Fibroblast of lung (primary cell): ENCODE measurements around the gene LRRK1. TPM values are rescaled to one million over a fixed set of nuclear protein-coding genes. Genes with fewer than 3 reads are reported as not detected.

Experiments
- DNase-seq, 2 donors: peaks; one replicate each; pipeline versions ENCODE4 v3.0.0 to v3.0.0-alpha.2; 2010; ENCODE audit warnings: low read depth in 2 of 2
- H2AFZ ChIP-seq: 2 replicates; pipeline ENCODE4 v1.5.1; 2012; ENCODE audit warnings: low read length, control low read depth, inconsistent platforms
- H3K27ac ChIP-seq: 2 replicates; pipeline ENCODE4 v1.5.1; 2011; ENCODE audit warnings: low read length, control low read depth; ENCODE audit not compliant: insufficient read depth
- H3K27me3 ChIP-seq: 2 replicates; pipeline ENCODE4 v1.5.1; 2011; ENCODE audit warnings: mild to moderate bottlenecking, low read length; ENCODE audit not compliant: control insufficient read depth, insufficient read depth
- H3K36me3 ChIP-seq: 2 replicates; pipeline ENCODE4 v1.5.1; 2011; ENCODE audit warnings: low read length; ENCODE audit not compliant: control insufficient read depth, insufficient read depth
- H3K4me1 ChIP-seq: 2 replicates; pipeline ENCODE4 v1.5.1; 2011; ENCODE audit warnings: low read length; ENCODE audit not compliant: control insufficient read depth, insufficient read depth; ENCODE audit errors: extremely low read depth
- H3K4me2 ChIP-seq: 2 replicates; pipeline ENCODE4 v1.5.1; 2011; ENCODE audit warnings: low read length, control low read depth; ENCODE audit not compliant: insufficient read depth; ENCODE audit errors: extremely low read depth
- H3K4me3 ChIP-seq, 4 experiments: fragments of 200-600 bp in 1 of 4; sonication (generic) in 1 of 4; replicated peaks in 1 of 4; 2 replicates each; pipeline ENCODE4 v1.5.1; 2011 to 2016; ENCODE audit warnings: low read length in 4 of 4, low read depth in 3 of 4, mild to moderate bottlenecking in 3 of 4, control low read depth in 2 of 4, inconsistent platforms in 1 of 4, mixed read lengths in 1 of 4; ENCODE audit not compliant: insufficient read depth in 1 of 4; ENCODE audit errors: control extremely low read depth in 1 of 4
- H3K79me2 ChIP-seq: 2 replicates; pipeline ENCODE4 v1.5.1; 2012; ENCODE audit warnings: mild to moderate bottlenecking, low read length, inconsistent platforms; ENCODE audit not compliant: control insufficient read depth, insufficient read depth
- H3K9ac ChIP-seq: 2 replicates; pipeline ENCODE4 v1.5.1; 2011; ENCODE audit warnings: mild to moderate bottlenecking, low read length, control low read depth; ENCODE audit not compliant: insufficient read depth
- H3K9me3 ChIP-seq: 2 replicates; pipeline ENCODE4 v1.5.1; 2012; ENCODE audit warnings: low read depth, low read length; ENCODE audit not compliant: control insufficient read depth, insufficient read depth
- H4K20me1 ChIP-seq: 2 replicates; pipeline ENCODE4 v1.5.1; 2011; ENCODE audit warnings: low read length; ENCODE audit not compliant: control insufficient read depth, insufficient read depth; ENCODE audit errors: extremely low read depth
- EZH2 ChIP-seq: IDR thresholded peaks from 2 replicates; pipeline ENCODE4 v1.5.1; 2012; ENCODE audit warnings: low read length, control low read depth, mild to moderate bottlenecking; ENCODE audit errors: missing control alignments
- polyA plus RNA-seq, 2 donors: library from polyadenylated mRNA; depleted of rRNA in 1 of 2; stranded (reverse) in 1 of 2; unstranded in 1 of 2; fragments of >200 nt; gene quantifications; 2 replicates each; pipeline ENCODE4 v1.2.1, GENCODE V29; 2011 to 2012; ENCODE audit warnings: missing spikeins in 1 of 2
- total RNA-seq: library from RNA; depleted of rRNA; stranded (reverse); fragments of >200 nt; gene quantifications from 2 replicates; pipeline ENCODE4 v1.2.1, GENCODE V29; 2014
- TF ChIP-seq, protein P1 (sequence below), 2 donors: IDR thresholded peaks in 1 of 2; conservative IDR thresholded peaks in 1 of 2; 1 replicate in 1 of 2; 2 replicates in 1 of 2; pipeline ENCODE4 v1.5.1; 2011 to 2012; ENCODE audit warnings: low read length in 2 of 2, control low read depth in 1 of 2, inconsistent platforms in 1 of 2, low read depth in 1 of 2, mild to moderate bottlenecking in 1 of 2

LRRK1 gene
- total and polyA plus RNA-seq, 2 donors (not counting 1 experiment from before 2014, with no cell fraction given) = 3.8 to 12.2 TPM

DNA sequence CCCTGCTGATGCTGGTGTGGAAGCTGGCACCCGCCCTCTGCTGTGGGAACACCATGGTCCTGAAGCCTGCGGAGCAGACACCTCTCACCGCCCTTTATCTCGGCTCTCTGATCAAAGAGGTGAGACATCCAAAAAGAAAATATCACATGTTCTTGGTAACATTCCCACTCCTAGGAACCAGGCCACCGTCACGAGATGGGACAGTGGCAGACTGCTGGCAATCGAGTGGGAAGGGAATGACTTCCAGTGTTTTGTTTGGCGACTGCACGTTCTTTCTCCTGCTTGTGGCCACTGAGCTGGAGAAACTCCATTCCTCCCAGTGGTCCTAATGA, 25.2 kb upstream of the LRRK1 start:
- Histone ChIP-seq H3K4me3 (no peak overlapping the region), H4K20me1 (no peaks in the 10 kb centered on the region), H3K27ac (no peak overlapping the region), H3K4me2 (no peak overlapping the region), H3K9me3 (no peaks in the 10 kb centered on the region), H3K9ac (no peak overlapping the region), H3K79me2 (no peaks in the 10 kb centered on the region), H3K27me3 (peaks cover 2% of the 10 kb centered on the region), H2AFZ (no peak overlapping the region), H3K4me1 (peaks cover 3% of the 10 kb centered on the region), H3K36me3 (no peaks in the 10 kb centered on the region)
- DNase-seq = no peak
- TF ChIP-seq EZH2 = no peak
- TF ChIP-seq, protein P1, sequence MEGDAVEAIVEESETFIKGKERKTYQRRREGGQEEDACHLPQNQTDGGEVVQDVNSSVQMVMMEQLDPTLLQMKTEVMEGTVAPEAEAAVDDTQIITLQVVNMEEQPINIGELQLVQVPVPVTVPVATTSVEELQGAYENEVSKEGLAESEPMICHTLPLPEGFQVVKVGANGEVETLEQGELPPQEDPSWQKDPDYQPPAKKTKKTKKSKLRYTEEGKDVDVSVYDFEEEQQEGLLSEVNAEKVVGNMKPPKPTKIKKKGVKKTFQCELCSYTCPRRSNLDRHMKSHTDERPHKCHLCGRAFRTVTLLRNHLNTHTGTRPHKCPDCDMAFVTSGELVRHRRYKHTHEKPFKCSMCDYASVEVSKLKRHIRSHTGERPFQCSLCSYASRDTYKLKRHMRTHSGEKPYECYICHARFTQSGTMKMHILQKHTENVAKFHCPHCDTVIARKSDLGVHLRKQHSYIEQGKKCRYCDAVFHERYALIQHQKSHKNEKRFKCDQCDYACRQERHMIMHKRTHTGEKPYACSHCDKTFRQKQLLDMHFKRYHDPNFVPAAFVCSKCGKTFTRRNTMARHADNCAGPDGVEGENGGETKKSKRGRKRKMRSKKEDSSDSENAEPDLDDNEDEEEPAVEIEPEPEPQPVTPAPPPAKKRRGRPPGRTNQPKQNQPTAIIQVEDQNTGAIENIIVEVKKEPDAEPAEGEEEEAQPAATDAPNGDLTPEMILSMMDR (conservative IDR thresholded peaks at IDR 0.05 in 1 of 2, IDR thresholded peaks at IDR 0.05 in 1 of 2; ENCODE audit: low read depth in 1 of 2, low read length in 2 of 2) = no peak

DNA sequence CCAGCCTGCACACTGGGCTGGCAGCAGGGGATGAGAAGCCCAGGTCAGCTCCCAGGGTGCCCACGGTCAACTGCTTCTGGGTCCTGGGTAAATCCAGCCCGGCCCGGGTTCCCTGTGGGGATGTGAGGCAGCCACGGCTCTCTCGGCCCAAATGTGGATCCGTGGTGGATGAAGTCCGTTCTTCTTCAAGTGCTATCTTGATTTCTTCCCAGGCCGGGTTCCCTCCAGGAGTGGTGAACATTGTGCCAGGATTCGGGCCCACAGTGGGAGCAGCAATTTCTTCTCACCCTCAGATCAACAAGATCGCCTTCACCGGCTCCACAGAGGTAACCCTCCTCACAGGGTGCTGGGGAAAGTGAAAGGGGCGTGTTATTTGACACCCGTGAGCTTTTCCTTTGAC, 23.4 kb upstream of the LRRK1 start:
- Histone ChIP-seq H2AFZ (no peak overlapping the region), H3K9ac (no peak overlapping the region), H4K20me1 (no peaks in the 10 kb centered on the region), H3K4me3 (no peak overlapping the region), H3K36me3 (no peaks in the 10 kb centered on the region), H3K27ac (no peak overlapping the region), H3K9me3 (no peaks in the 10 kb centered on the region), H3K27me3 (peaks cover 2% of the 10 kb centered on the region), H3K79me2 (no peaks in the 10 kb centered on the region), H3K4me1 (no peaks in the 10 kb centered on the region), H3K4me2 (no peak overlapping the region)
- DNase-seq = no peak
- TF ChIP-seq, protein P1 (conservative IDR thresholded peaks at IDR 0.05 in 1 of 2, IDR thresholded peaks at IDR 0.05 in 1 of 2; ENCODE audit: low read depth in 1 of 2, low read length in 2 of 2) = no peak
- TF ChIP-seq EZH2 = no peak

DNA sequence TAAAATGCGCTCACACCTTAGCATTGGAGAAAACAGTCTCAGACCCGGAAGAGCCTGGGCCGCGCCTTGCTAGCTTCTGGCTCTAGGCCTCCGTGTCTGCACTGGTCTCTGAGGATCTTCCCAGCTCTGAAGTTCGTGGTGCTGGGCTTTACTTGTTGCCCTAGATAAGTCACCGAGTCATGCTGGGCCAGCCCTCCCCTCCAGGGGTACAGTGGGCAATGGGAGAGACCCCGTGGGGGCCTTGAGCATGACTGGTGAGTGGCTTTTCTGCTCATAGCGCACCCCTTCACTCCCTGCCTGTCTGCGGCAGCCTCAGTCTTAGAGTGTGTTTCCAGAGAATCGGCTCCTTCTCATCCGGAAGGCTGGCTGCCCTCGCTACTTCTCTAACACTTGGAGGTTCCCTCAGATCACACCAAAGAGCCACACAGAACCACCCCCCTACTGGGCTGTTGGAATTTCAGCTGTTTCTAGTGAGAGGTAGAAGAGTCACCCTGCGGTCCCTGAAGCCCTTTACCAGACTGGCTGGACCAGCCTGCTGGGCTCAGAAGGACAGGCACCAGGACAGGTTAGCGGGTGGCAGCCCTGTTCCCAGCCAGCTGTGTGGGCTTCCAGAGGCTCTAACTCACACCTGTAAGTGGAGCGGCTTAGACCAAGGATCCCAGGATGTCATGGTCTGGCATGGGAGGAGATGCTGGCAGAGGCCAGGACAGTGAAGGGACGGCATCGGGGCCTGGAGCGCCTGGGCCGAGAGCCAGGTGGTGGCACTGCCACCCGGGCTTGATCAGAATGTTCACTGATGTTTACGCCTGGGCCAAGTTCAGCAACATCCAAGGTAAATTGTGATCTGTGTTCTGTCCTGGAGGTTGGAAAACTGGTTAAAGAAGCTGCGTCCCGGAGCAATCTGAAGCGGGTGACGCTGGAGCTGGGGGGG, 21.7 kb upstream of the LRRK1 start:
- Histone ChIP-seq H3K79me2 (no peaks in the 10 kb centered on the region), H3K4me2 (no peak overlapping the region), H3K27me3 (peaks cover 2% of the 10 kb centered on the region), H2AFZ (no peak overlapping the region), H3K27ac (no peak overlapping the region), H3K9ac (no peak overlapping the region), H3K4me1 (peaks cover 3% of the 10 kb centered on the region), H3K4me3 (no peak overlapping the region), H4K20me1 (no peaks in the 10 kb centered on the region), H3K9me3 (no peaks in the 10 kb centered on the region), H3K36me3 (no peaks in the 10 kb centered on the region)
- DNase-seq = no peak
- TF ChIP-seq EZH2 = no peak
- TF ChIP-seq, protein P1 (conservative IDR thresholded peaks at IDR 0.05 in 1 of 2, IDR thresholded peaks at IDR 0.05 in 1 of 2; ENCODE audit: low read depth in 1 of 2, low read length in 2 of 2) = no peak
